HG03432 (cell line): ENCODE results near the gene PTTG2.

Experiments used
- ATAC-seq: cut with Tn5 transposase; IDR thresholded peaks from one replicate; pipeline ENCODE4 v1.9.1; 2021; ENCODE audit warnings: mild to moderate bottlenecking, moderate library complexity; ENCODE audit not compliant: unreplicated experiment

PTTG2 gene

DNA sequence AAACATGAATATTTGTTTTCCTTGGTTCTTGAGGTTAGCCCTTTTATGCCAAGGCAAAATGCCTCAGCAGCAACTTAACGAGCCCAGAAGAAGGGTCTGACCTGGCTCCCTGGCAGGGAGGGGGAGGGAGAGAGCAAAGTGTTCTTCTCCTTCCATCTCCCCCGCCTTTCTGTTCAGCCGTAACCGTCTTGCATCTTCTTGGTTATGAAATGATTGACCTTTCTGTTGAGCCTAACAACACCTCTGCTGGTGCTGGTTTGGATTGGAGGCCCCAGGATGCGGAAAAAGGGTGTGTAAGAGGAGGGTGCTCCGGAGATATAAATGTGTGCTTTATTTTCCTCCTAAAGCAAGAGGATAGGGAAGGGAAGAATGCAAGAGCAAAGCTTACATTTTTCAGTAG is 44.7 kb downstream of the PTTG2 start:
- no peak for ATAC-seq

DNA sequence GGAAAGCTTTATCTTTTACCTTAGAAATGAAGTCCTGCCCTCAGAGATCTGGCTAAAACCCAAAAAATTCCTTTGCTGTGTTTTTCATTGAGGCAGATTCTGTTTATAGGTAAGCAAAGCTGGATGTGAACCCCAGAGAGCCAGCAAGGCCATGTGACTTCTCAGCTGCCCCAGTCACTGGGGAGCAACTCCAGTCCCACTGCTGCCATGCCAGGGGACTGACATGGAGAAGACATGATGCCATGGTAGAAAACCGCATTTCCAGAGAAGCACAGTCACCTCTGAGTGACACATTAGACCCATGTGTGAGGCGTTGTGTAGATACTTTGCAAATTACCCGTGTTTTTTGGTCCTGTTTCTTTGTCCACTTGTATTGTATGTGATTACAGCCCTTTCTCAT is 45.4 kb downstream of the PTTG2 start:
- no peak for ATAC-seq

GRCh38 chr4:38007645-38008044 is 47.4 kb downstream of the PTTG2 start:
- ATAC-seq: no peak

DNA sequence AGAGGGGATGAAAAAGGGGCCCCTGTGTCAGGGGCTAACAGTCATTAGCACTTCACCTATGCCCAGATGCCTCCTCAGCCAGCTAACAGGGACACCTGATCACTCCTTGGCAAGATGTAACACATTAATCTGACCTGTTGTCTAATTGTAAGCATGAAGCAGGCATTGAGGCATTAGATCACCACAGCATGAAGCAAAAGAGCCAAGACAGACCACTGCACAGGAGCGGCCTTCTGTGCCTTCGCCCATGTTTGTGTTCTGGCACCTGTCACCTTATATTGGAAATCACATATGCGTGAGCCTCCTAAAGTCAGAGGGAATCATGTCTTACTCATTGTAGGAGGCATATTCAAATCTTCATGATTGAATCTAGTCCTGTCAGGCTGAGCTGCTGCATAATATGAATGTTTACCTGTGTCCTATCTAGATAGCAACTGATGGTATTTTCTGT is 48.4 kb downstream of the PTTG2 start:
- no peak for ATAC-seq

- no peak for ATAC-seq
These were observed 49.2 kb downstream of the PTTG2 start for GRCh38 chr4:38009421-38009820.

- no peak for ATAC-seq
These were observed 49.8 kb downstream of the PTTG2 start for GRCh38 chr4:38009949-38010348.
